ENCODE measurements around the gene TBC1D14. TPM values are rescaled to one million over a fixed set of nuclear protein-coding genes. Genes with fewer than 3 reads are reported as not detected.
A peak's percentile ranks its signal among the peaks of the same experiment; 100 is the strongest.
"Not testable (repeated sequence)": the region's sequence is repeated elsewhere in the genome, so short reads cannot be mapped to it uniquely, and the experiment has no call there.

TBC1D14 gene
- polyA plus RNA-seq, 3 donors: 62.6 to 67.5 (median 62.6) TPM

GRCh38 chr4:6967846-6968340 lies 58.3 kb downstream of the TBC1D14 start:
- DNase-seq (ENCODE audit: low read depth in 3 of 3, low spot score in 2 of 3): no peak

- DNase-seq (ENCODE audit: low read depth in 3 of 3, low spot score in 2 of 3): no peak
Observed at GRCh38 chr4:6968496-6968895, 58.9 kb downstream of the TBC1D14 start.

GRCh38 chr4:6969826-6970800 lies 60.5 kb downstream of the TBC1D14 start:
- DNase-seq (ENCODE audit: low read depth in 3 of 3, low spot score in 2 of 3): no peak

GRCh38 chr4:6971536-6972374 lies 62.1 kb downstream of the TBC1D14 start:
- DNase-seq (ENCODE audit: low read depth in 3 of 3, low spot score in 2 of 3): no peak

GRCh38 chr4:6972375-6972650 lies 62.7 kb downstream of the TBC1D14 start:
- no peak for DNase-seq (ENCODE audit: low read depth in 3 of 3, low spot score in 2 of 3)

- DNase-seq (ENCODE audit: low read depth in 3 of 3, low spot score in 2 of 3): no peak
Observed at GRCh38 chr4:6972911-6973310, 63.3 kb downstream of the TBC1D14 start.

GRCh38 chr4:6974138-6974848 lies 64.7 kb downstream of the TBC1D14 start:
- peak in 2 of 3 donors; percentile 76 to 82 for DNase-seq (ENCODE audit: low read depth in 3 of 3, low spot score in 2 of 3)

GRCh38 chr4:6977846-6978245 lies 68.2 kb downstream of the TBC1D14 start:
- DNase-seq (ENCODE audit: low read depth in 3 of 3, low spot score in 2 of 3): not testable (repeated sequence)

- no peak for DNase-seq (ENCODE audit: low read depth in 3 of 3, low spot score in 2 of 3)
Observed at GRCh38 chr4:6983544-6984142, 74.0 kb downstream of the TBC1D14 start.

GRCh38 chr4:6984612-6985425 lies 75.2 kb downstream of the TBC1D14 start:
- no peak for DNase-seq (ENCODE audit: low read depth in 3 of 3, low spot score in 2 of 3)

- peak in 1 of 3 donors; percentile 23 for DNase-seq (ENCODE audit: low read depth in 3 of 3, low spot score in 2 of 3)
Observed at GRCh38 chr4:6986072-6986780, 76.6 kb downstream of the TBC1D14 start.

GRCh38 chr4:6986781-6987587 lies 77.4 kb downstream of the TBC1D14 start:
- peak; percentile 75 to 87 (median 76) for DNase-seq (ENCODE audit: low read depth in 3 of 3, low spot score in 2 of 3)

- no peak for DNase-seq (ENCODE audit: low read depth in 3 of 3, low spot score in 2 of 3)
Observed at GRCh38 chr4:6987588-6987961, 77.9 kb downstream of the TBC1D14 start.

GRCh38 chr4:6988016-6988715 lies 78.5 kb downstream of the TBC1D14 start:
- no peak for DNase-seq (ENCODE audit: low read depth in 3 of 3, low spot score in 2 of 3)

- no peak for DNase-seq (ENCODE audit: low read depth in 3 of 3, low spot score in 2 of 3)
Observed at GRCh38 chr4:6989331-6989923, 79.8 kb downstream of the TBC1D14 start.

GRCh38 chr4:6990661-6991060 lies 81.0 kb downstream of the TBC1D14 start:
- DNase-seq (ENCODE audit: low read depth in 3 of 3, low spot score in 2 of 3): no peak

GRCh38 chr4:6991249-6991648 lies 81.6 kb downstream of the TBC1D14 start:
- no peak for DNase-seq (ENCODE audit: low read depth in 3 of 3, low spot score in 2 of 3)
